T-helper 22 cell (primary cell): ENCODE results near the gene PPP1R3F.

Experiments used
- DNase-seq: peaks from one replicate; pipeline ENCODE4 v3.0.0-alpha.2; 2020; ENCODE audit warnings: low read depth

PPP1R3F gene

DNA sequence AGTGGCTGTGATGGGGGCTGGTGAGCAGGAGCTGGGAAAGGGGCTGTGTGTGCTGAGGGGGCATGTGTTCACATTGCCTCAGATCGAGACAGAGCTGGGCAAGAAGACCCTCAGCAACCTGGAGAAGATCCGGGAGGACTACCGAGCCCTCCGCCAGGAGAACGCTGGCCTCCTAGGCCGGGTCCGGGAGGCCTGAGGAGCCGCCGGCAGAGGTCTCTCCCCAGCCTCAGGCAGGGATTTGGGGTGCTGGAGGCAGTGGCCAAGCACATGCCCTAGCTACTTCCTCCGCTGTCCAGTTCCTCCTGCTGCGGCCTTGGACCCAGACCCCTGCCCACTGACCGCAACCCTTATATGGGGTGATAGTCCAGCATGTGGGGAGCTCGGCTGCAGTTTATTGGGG, 19.5 kb upstream of the PPP1R3F start:
- no peak for DNase-seq

DNA sequence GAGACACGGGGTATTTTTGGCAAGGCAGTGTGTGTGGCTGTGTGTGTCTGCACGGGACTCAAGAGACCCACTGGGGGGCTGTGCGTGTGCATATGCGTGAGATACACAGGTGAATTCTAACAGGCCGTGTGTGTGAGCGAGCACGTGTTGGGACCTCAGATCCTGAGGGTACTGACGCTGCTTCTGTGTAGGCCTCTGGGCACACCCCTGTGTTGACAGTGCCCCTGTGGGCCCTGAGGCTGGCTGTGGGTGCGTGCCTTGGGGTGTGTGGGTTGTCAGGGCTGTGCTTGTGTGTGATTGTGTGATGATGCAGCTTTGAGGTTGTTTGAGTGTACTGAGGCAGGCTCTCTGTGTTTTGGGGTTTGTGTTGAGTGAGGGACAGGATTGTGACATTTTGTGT, 19.0 kb upstream of the PPP1R3F start:
- no peak for DNase-seq

DNA sequence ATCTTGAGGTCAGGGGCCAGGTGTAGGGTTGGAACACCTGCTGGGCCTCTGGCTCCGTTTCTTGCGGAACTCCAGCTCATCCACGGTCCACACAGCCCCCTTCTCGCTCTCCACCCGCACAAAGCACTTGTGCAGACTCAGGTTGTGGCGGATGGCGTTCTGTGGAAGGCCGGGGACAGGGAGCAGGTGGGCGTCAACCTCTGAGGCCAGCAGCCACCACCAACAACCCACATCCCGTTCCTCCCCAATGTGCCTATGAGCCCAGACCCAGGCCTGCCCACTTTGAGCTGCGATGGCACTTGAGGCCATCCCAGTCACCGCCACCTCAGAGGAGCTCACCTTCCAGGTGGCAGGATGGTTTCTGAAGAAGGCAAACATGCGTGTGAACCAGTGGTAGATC, 18.3 kb upstream of the PPP1R3F start:
- DNase-seq, result no peak

DNA sequence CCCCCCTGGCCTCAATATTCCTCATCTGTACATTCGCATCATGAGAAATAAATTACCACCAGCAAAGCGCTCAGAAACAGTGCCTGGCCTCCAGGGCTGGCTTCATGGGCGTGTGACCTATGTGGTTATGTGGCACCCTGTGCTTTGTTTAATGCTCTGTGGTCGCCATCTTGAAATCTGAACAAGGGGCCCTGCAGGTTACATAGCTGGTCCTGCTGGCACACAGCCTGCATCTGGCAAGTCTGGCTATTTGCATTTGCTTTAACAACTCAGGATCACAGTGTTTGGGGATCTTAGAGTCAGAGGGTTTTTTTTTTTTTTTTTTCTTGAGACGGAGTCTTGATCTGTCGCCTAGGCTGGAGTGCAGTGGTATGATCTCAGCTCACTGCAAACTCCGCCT, 15.0 kb upstream of the PPP1R3F start:
- DNase-seq, result no peak

DNA sequence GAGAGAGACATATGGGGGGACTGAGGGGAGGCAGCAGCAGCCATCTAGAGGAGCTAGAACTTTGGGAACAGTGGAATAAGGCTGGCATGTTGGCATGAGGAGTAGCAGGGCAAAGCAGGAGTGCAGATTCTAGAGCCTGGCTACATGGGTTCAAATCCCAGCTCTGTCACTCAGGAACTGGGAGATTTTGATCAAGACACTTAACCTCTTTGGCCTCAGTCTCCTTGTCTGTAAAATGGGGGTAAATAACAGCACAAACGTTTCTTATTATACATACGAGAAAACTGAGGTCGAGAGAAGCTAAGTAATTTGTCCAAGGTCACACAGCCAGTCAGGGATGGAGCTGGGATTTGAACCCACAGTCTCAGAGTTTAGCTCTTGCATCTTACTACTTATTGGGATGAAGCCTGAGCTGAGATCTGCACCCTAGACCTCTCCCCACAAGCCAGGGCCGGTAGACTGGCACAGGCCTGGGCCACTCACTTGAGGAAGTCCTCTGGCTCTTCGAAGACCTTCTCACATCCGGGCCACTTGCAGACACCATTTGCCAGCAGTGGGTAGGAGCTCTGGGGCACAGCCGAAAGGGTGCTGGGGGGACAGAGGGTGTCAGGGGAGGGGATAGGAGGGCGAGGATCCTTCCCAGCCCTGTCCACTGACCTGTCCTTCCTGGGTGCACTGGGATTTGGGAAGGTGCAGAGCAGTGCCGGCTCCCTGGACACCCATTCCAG, 13.2 kb upstream of the PPP1R3F start:
- no peak for DNase-seq

DNA sequence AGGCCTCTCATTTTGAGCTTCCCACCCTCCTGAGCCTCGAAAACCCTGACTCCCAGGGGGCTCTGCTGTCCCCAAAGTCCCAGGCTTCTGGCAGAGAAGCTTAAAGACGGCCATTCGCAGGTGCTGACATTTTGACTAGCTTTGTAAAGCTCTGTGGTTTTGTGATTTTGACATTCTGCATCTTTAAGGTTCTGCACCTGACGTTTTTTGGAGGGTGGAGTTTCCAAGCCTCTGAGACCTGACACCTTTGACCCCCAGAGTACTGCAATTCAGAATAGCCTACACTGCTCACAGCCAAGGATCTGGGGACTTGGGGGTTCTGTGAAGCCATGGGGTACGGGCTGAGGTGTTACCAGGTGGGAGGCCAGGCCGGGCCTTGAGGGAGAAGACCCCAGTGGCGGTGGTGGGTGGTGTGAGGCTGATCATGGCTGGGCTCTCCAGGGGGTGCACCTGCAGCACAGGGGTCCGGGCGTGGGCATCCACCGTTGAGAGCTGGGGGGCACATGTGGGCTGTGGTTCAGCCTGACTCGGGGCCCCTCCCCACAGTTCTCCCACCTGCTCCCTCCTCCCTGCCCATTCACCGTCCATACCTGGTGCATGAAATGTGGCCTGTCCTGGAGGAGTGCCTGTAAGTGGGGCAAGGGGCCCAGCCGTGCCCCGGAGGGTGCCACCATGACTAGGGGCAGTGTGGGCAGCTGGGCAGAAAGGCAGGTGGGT, 12.4 kb upstream of the PPP1R3F start:
- no peak for DNase-seq

DNA sequence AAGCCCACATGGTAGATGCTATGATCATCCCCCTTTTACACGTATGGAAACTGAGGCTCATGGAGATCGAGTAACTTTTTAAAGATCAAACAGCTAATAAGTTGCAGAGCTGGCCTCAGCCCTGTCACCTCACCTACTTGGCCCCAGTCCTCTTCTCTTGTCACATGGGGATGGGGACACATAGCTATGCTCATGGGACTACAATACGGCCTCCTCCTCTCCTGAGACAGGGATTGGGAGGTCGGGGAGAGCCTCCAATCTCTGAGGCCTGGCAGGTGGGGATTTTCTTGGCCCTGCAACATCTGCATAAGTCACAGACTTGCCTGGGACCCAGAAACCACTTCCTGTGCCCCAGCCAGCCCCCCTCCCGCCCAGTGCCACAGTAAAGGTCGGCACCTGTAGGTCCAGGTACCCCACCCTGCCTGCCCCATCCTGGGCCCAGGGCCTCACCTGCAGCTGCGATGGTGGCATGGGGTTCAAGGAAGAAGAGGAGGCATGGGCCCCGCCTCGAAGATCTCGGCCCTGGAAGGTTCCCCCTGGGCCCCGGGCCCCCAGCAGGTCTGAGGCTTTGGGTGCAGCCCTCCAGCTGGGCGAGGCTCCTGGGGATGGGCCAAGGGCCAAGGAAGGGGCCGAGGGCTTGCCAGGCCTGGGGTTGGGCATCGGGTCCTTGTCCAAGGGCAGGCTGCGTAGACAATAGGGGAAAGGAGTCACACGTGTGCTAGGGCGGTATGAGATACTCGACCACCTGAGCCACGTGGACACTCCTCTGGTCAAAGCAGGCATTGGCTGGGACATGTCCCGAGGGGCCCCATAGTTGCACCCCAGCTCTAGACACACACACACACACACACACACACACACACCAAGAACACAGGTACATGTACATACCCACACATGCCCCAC, 11.5 kb upstream of the PPP1R3F start:
- no peak for DNase-seq

DNA sequence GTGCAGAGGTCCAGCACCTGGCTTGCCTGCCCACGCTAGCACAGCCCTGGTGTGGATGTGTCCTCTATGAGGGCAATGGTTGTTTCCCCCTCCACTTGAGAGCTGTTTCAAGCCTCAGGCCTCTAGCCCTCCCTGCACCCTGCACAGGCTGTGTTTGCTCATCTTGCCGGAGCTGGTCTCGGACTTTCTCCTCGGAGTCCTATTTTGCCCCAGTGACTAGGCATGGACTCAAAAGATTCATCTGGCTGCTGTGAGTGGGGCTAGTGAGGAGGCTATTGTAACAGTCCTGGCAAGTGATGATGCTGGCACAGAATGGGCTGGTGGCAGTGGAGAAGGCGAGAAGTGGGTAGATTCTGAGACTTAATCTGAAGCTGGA, 10.9 kb upstream of the PPP1R3F start:
- no peak for DNase-seq

DNA sequence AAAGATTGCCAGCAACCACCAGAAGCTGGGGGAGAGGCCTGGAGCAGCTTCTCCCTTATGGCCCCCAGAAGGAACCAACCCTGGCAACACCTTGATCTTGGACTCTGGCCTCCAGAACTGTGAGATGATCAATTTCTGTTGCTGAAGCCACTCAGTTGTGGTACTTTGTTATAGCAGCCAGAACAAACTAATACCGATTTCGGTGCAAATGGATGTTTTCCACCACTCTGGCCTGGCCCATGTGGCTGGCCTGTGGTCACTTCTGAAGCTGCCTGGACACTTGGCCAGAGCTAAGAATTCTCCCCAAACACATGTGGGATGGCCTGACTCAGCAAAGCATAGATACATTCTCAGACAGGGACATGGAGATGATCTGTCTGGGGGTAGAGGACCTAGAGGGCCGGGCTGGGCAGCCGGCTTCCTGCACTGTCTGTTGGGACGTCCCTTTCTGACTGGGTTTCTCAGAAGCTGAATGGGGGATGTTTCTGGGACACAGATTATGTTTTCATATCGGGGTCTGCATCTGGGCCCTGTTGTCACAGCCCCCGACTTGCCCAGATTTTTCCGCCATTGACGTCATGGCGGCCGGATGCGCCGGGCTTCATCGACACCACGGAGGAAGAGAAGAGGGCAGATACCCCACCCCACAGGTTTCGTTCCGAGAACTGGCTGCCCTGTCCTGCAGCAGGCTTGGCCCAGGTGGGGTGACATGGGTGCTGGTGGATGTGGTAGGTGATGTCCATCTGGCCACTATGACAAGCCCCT, 9.2 kb upstream of the PPP1R3F start:
- no peak for DNase-seq

DNA sequence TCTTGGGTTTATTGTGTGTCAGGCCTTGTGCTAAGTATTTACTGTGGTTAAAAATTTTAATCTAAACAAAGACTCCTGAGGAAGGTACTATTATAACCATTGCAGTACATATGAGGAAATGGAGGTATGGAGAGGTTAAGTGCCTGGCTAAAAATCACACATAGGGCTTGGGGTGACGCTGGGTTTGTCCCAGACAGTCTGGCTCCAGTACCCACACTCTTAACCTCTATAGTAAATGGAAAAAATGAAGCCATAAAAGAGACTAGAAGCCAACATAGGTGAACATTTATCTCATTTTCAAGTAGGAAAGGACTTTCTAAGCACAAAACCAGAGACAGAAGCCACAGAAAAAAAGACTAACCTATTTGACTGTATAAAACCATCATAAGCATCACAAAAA, 7.0 kb upstream of the PPP1R3F start:
- no peak for DNase-seq

DNA sequence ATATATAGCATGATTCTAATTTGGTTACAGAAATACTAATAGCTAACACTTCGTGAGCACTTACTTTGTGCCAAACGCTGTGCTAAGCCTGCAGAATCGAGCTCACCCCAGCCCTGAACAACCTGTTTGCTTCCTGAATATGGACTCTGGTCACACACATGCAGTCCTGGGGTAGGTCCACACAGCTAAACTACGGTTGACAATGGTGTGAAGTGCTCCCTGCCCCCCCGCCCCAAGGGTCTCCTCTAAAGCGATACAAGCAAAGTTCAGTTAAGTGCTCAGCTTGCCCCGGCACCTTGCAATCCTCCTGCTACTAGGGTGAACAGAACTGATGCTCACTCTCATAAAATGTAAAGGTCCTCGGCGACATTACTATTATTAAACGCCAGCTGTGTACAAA, 6.0 kb upstream of the PPP1R3F start:
- no peak for DNase-seq

DNA sequence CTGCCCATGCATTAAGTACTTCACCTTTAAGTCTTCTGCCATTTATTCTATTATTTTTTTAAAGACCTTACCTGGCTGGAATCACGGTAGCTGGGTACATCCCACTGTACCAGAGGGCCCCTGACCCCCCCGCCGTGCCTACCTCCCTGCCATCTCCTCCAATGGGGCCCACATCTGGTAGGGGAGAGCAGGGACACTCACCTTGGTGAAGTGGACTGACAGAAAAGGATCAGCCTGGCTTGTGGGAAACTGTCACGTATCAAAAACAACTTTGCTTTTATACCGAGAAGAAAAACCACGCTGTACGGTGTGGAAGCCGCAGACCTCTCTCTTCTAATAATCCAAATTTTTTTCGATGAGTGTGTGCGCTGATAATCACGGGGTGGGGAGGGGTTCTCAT, 5.1 kb upstream of the PPP1R3F start, which contains the start of gene FOXP3:
Gene FOXP3, minus strand, starts transcription at position 251 of the 400 bp plus-strand sequence. CDS start 6,205 bp downstream, outside the sequence.
- no peak for DNase-seq

DNA sequence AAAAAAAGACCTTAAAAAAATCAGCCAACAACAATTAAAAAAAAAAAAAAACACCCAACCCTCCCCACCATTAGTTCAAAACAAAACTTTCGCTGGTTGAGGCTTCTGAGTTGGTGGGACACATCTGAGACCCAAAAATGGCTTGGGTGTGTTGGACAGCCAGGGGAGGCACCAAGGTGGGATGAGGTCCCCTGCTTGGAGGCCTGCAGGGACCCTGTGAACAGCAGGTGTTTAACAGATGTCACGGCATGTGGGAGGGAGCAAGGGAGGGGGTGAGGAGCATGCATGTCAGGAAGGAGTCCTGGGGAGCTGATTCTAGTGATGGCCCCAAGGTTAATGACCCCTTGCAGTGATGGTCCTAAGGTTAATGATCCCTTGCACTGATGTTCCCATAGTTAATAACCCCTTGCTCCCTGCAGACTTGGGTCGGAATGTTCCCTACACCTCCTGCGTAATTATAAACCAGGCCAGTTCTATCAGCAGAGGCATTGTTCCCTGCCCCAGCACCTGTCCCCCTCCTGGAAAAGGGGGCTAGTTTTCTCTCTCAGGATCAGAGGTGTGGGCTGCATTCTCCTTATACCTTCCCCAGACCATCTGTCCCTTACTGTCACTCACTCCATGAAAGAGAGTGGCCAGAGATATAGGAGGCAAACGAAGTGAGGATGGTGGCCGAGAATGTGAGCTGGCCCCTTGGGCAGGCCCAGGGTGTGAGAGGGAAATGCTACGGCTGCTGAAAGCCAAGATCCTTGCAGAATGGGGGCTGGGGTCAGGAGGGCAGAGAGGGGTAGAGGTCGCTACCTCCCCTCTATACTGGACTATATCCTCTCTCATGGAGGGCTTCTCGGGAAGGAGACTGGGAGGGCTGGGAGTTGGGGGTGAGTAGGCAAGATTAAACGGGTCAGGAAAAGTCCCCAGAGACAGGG, 2.8 kb upstream of the PPP1R3F start:
- DNase-seq, result no peak

DNA sequence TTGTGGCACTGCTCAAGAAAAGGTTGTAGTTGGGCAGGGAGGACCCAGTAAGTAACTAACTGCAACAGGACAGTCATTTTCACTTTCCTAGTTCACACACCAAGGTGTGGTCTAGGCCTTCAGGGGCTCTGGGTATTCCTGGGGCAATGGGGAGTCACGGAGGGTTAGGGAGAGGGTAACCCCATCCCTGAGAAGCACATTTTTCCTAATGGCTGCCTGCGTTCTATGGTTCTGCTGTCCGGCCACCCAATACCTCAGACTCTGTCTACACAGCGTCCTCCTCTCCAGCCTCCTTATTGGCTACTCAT, 937 bp upstream of the PPP1R3F start:
- no peak for DNase-seq

DNA sequence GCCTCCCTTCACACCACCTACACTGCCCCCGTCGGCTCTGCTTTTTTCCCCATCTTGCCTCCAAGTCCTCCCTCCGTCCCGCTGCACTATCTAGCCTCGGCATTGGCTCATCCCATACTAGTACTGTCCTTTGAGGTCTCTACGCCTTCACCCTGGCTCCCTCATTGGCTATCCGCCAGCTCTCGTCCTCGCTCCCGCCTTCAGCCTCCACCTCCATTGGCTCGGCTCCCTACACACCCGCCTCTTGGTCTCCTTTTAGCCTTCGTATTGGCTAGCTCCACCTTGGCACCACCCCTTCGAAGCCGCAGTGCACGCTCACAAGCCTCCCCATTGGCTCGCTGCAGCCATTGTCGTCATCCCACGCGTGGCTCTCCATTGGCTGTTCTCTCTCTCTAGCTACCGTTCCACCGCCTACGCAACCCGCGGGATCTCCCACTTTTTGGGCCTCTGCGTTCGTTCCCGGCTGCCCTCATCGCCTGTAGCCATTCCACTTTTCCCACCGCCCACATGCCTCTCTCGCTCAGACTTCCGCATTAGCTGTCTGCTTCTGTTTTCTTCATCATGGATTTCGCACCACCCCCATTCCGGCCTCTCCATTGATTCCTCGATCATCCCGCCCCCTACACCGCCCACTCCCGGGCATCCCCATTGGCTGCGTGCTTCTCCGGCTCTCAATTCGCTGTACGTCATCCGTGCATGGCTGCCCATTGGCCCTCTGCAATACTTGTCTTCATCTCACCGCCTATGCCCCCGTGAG, 405 bp upstream of the PPP1R3F start:
- DNase-seq, result peak; percentile 91

DNA sequence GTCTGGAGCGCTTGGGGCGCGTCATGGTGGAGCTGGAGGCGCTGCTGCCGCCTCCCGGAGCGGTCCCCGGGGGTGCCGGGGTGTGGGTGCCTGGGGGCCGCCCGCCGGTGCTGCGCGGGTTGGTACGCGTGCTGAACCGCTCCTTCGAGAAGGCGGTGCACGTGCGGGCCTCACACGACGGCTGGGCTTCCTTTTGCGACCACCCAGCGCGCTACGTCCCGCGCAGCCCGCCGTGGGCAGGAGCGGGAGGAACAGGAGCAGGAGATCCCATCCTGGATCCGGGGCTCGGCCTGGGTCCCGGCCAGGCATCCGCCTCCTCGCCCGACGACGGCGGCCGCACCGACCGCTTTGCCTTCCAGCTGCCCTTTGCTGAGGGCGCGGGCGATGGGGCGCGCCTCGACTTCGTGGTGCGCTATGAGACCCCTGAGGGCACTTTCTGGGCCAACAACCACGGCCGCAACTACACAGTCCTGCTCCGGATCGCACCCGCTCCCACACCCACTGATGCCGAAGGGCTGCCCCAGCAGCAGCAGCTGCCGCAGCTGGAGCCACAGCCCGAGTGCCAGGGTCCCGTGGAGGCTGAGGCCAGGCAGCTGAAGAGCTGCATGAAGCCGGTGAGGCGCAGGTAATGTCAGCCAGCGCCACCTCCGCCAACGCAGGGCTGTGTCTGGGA, 792 bp downstream of the PPP1R3F start:
- no peak for DNase-seq

DNA sequence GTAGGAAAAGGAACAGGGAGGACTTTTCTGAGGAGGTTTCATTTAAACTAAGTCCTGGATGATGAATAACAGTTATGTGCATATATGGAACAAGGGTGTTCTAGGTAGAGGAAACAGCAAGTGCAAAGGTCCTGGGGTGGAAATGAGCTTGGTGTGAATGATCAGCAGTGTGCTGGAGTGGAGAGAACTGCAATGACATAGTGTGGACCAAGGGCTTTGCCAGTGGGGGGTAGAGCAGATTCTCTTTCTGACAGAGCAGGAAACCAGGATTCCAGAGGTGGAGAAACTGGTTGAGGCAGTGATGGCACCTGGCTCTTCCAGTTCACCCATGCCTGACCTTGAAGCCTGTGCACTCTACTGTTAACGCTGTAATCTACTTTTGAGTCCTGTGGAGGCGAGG, 1.7 kb downstream of the PPP1R3F start:
- no peak for DNase-seq

DNA sequence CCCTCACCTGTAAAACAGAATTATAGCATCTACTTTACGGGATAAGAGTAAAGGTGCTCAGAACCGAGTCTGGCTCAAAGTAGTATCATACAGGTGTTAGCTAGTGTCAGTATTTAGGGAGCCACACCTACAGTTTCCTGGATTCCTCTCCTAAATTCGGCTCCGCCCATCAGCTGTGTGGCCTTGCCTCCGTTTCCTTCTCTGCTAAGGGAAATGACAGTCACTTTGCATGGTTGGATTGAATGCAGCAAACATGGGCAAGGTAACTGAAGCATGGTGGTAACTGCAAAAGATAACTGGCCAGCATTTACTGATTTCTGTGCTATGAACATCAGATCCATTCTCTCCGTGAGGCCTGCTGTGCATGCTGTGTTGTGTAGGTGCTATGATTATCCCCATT, 2.8 kb downstream of the PPP1R3F start:
- no peak for DNase-seq

DNA sequence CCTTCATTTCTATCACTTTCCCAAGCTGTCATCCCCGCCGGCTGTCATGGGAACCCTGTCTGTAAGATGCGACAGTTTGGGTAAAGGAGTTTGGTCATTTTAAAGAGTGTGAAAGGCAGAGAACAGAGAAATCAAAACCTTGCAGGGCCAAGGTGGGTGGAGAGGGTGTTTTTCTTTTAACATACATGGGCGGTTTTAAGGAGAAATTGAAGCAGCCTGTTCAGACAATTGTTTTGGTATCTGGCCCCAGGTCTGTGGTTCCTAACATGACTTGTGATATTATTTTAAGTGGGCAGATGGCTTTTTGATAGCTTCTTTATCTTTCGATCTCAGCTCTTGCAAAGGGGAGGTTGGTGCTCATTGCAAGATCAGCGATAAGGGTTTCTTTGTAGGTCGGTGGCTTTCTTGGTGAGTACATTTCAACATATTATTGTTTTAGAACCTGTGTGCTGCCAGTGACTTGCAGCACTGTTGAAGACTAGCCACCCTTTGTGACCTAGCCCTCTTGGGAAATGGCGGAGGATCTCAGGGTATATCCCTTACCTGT, 3.7 kb downstream of the PPP1R3F start:
- peak; percentile 42 for DNase-seq
